CD14-positive monocyte (primary cell): ENCODE data around the gene SMARCC1. TPM values are rescaled to one million over a fixed set of nuclear protein-coding genes. Genes with fewer than 3 reads are reported as not detected.

Experiments used
- DNase-seq, 3 donors: peaks; one replicate each; pipeline ENCODE4 v3.0.0-alpha.2; 2011 to 2022
- H2AFZ ChIP-seq: 2 replicates; pipeline ENCODE4 v1.6.0; 2012; ENCODE audit warnings: mild to moderate bottlenecking, low read depth, low read length, inconsistent platforms; ENCODE audit not compliant: insufficient read depth, poor library complexity, severe bottlenecking
- H3K27ac ChIP-seq, 2 donors: 1 replicate in 1 of 2; 2 replicates in 1 of 2; pipeline ENCODE4 v1.5.1; 2012 to 2013; ENCODE audit warnings: low read length in 2 of 2, control low read depth in 1 of 2, inconsistent platforms in 1 of 2, low read depth in 1 of 2, mild to moderate bottlenecking in 1 of 2
- H3K27me3 ChIP-seq, 2 donors: one replicate each; pipeline versions ENCODE4 v1.6.0 to v1.6.1; 2011 to 2013; ENCODE audit warnings: low read length in 2 of 2; ENCODE audit not compliant: control insufficient read depth in 2 of 2, insufficient read depth in 2 of 2
- H3K36me3 ChIP-seq, 2 donors: replicated peaks in 1 of 2; 1 replicate in 1 of 2; 2 replicates in 1 of 2; pipeline versions ENCODE4 v1.5.1 to v1.6.1; 2012 to 2013; ENCODE audit warnings: low read length in 2 of 2, control low read depth in 1 of 2, inconsistent platforms in 1 of 2, mild to moderate bottlenecking in 1 of 2; ENCODE audit not compliant: insufficient read depth in 2 of 2, control insufficient read depth in 1 of 2
- H3K4me1 ChIP-seq, 2 donors: 1 replicate in 1 of 2; 2 replicates in 1 of 2; pipeline versions ENCODE4 v1.5.1 to v1.6.1; 2012 to 2013; ENCODE audit warnings: low read length in 2 of 2, control low read depth in 1 of 2, inconsistent platforms in 1 of 2, mild to moderate bottlenecking in 1 of 2, moderate library complexity in 1 of 2; ENCODE audit not compliant: insufficient read depth in 2 of 2, control insufficient read depth in 1 of 2
- H3K4me2 ChIP-seq: replicated peaks from 2 replicates; pipeline ENCODE3; 2012; ENCODE audit warnings: low read length, moderate library complexity, mild to moderate bottlenecking; ENCODE audit not compliant: poor library complexity, severe bottlenecking; ENCODE audit errors: extremely low read depth
- H3K4me3 ChIP-seq, 3 experiments: fragments of 200-600 bp in 1 of 3; sonication (generic) in 1 of 3; replicated peaks in 1 of 3; 1 replicate in 2 of 3; 2 replicates in 1 of 3; pipeline ENCODE4 v1.5.1; 2011 to 2013; ENCODE audit warnings: low read length in 3 of 3, mild to moderate bottlenecking in 3 of 3, control low read depth in 2 of 3, low read depth in 2 of 3, inconsistent platforms in 1 of 3, moderate library complexity in 1 of 3
- H3K79me2 ChIP-seq: 2 replicates; pipeline ENCODE4 v1.6.0; 2012; ENCODE audit warnings: mild to moderate bottlenecking, control low read depth, inconsistent platforms, low read length, moderate library complexity; ENCODE audit not compliant: insufficient read depth
- H3K9ac ChIP-seq: 2 replicates; pipeline ENCODE4 v1.6.0; 2017; ENCODE audit warnings: low read length, mild to moderate bottlenecking; ENCODE audit not compliant: insufficient read depth, poor library complexity, severe bottlenecking
- H3K9me3 ChIP-seq, 2 donors: replicated peaks in 1 of 2; 1 replicate in 1 of 2; 2 replicates in 1 of 2; pipeline versions ENCODE4 v1.5.1 to v1.6.1; 2012 to 2013; ENCODE audit warnings: low read length in 2 of 2, control low read depth in 1 of 2; ENCODE audit not compliant: control insufficient read depth in 1 of 2, insufficient read depth in 1 of 2
- H4K20me1 ChIP-seq: 2 replicates; pipeline ENCODE4 v1.6.0; 2012; ENCODE audit warnings: mild to moderate bottlenecking, low read length, control low read depth, moderate library complexity; ENCODE audit not compliant: insufficient read depth
- H3K27ac Mint-ChIP-seq, 7 donors: one replicate each; pipeline ENCODE4 v1.8.0; 2020; ENCODE audit warnings: mild to moderate bottlenecking in 7 of 7, mixed read lengths in 7 of 7, moderate library complexity in 6 of 7, inconsistent platforms in 2 of 7
- H3K27me3 Mint-ChIP-seq, 3 donors: one replicate each; pipeline ENCODE4 v1.8.0; 2021 to 2022; ENCODE audit warnings: low read depth in 3 of 3, mild to moderate bottlenecking in 3 of 3, mixed read lengths in 3 of 3, moderate library complexity in 3 of 3, inconsistent platforms in 1 of 3
- H3K36me3 Mint-ChIP-seq, 2 donors: one replicate each; pipeline ENCODE4 v1.8.0; 2020; ENCODE audit warnings: mixed read lengths in 2 of 2, inconsistent platforms in 1 of 2, mild to moderate bottlenecking in 1 of 2
- H3K4me1 Mint-ChIP-seq: one replicate; pipeline ENCODE4 v1.8.0; 2020; ENCODE audit warnings: mild to moderate bottlenecking, mixed read lengths
- H3K4me3 Mint-ChIP-seq, 2 donors: one replicate each; pipeline ENCODE4 v1.8.0; 2020; ENCODE audit warnings: mild to moderate bottlenecking in 2 of 2, mixed read lengths in 2 of 2, moderate library complexity in 1 of 2
- H3K9me3 Mint-ChIP-seq, 7 donors: one replicate each; pipeline ENCODE4 v1.8.0; 2020 to 2022; ENCODE audit warnings: mixed read lengths in 7 of 7, mild to moderate bottlenecking in 6 of 7, moderate library complexity in 6 of 7, inconsistent platforms in 2 of 7
- CTCF ChIP-seq: fragments of 200-600 bp; IDR thresholded peaks from one replicate; pipeline ENCODE4 v1.8.0; 2022; ENCODE audit warnings: antibody characterized with exemption, mild to moderate bottlenecking
- WGBS: methylation state at CpG from one replicate; pipeline ENCODE4 v1.1.5; 2013; ENCODE audit warnings: missing lambda C conversion rate; ENCODE audit not compliant: insufficient coverage; 5-methylcytosine and 5-hydroxymethylcytosine counted together
- intact Hi-C, 2 donors: fragments of 100-400 bp; cut with micrococcal nuclease; formaldehyde crosslinking; loops; one replicate each; pipeline versions ENCODE4 v1.15.0 to v1.15.1; 2023
- polyA plus RNA-seq, 3 donors: library from polyadenylated mRNA; depleted of rRNA in 1 of 3; unstranded in 2 of 3; stranded (reverse) in 1 of 3; fragments of 300-500 nt in 2 of 3; fragments of >200 nt in 1 of 3; fragmentation: Illumina TruSeq in 2 of 3; gene quantifications; 1 replicate in 2 of 3; 2 replicates in 1 of 3; pipeline ENCODE4 v1.2.3, GENCODE V29; 2012 to 2021

SMARCC1 gene
- polyA plus RNA-seq, 3 donors = 8.8 to 33.5 (median 20.5) TPM

- intact Hi-C loops = no loop called here
- no peak for DNase-seq
- Histone ChIP-seq H3K9me3 (no peaks in the 10 kb centered on the region), H3K27me3 (no peaks in the 10 kb centered on the region), H3K27ac (peak overlapping the region in 1 of 2 donors; percentile 75), H3K79me2 (peaks cover 3% of the 10 kb centered on the region), H3K4me1 (peaks cover 11 to 18% of the 10 kb centered on the region in 2 donors), H4K20me1 (peaks cover 3% of the 10 kb centered on the region), H3K9ac (no peak overlapping the region), H2AFZ (no peak overlapping the region), H3K4me2 (no peak overlapping the region), H3K36me3 (peaks cover 35 to 82% of the 10 kb centered on the region in 2 donors), H3K4me3 (no peak overlapping the region)
- H3K4me3 Mint-ChIP-seq = no peak overlapping the region
- no peaks in the 10 kb centered on the region for H3K9me3 Mint-ChIP-seq
- no peaks in the 10 kb centered on the region for H3K27me3 Mint-ChIP-seq
- H3K36me3 Mint-ChIP-seq = peaks cover 46 to 63% of the 10 kb centered on the region in 2 donors
- H3K27ac Mint-ChIP-seq = peak overlapping the region; percentile 26 to 82 (median 70)
- 94% methylated on average over 3 of the region's 6 CpGs for WGBS
- TF ChIP-seq CTCF = no peak
- peaks cover 28% of the 10 kb centered on the region for H3K4me1 Mint-ChIP-seq
Observed at GRCh38 chr3:47636225-47636624, 145.5 kb downstream of the SMARCC1 start.

GRCh38 chr3:47635536-47635935 lies 146.2 kb downstream of the SMARCC1 start:
- Mint-ChIP-seq H3K4me1 (peaks cover 28% of the 10 kb centered on the region), H3K36me3 (peaks cover 51 to 66% of the 10 kb centered on the region in 2 donors), H3K27ac (peak overlapping the region; percentile 6 to 82 (median 70)), H3K9me3 (no peaks in the 10 kb centered on the region), H3K27me3 (no peaks in the 10 kb centered on the region), H3K4me3 (peak overlapping the region in 1 of 2 donors; percentile 68)
- peak overlapping the region; percentile 27 for H3K4me2 ChIP-seq
- TF ChIP-seq CTCF = no peak
- H3K27ac ChIP-seq = peak overlapping the region in 1 of 2 donors; percentile 75
- H3K9me3 ChIP-seq = no peaks in the 10 kb centered on the region
- intact Hi-C loops = no loop called here
- H3K4me3 ChIP-seq = peak overlapping the region in 1 of 3 experiments; percentile 28
- H3K36me3 ChIP-seq = peaks cover 41 to 82% of the 10 kb centered on the region in 2 donors
- DNase-seq = peak; percentile 3 to 8 (median 6)
- H3K27me3 ChIP-seq = no peaks in the 10 kb centered on the region
- peaks cover 11 to 18% of the 10 kb centered on the region in 2 donors for H3K4me1 ChIP-seq
- WGBS = no CpG with 5 or more reads among the region's 1 CpG
- peaks cover 3% of the 10 kb centered on the region for H4K20me1 ChIP-seq
- peak overlapping the region; percentile 45 for H3K9ac ChIP-seq
- H2AFZ ChIP-seq = no peak overlapping the region
- peaks cover 3% of the 10 kb centered on the region for H3K79me2 ChIP-seq
